HepG2 (cell line): Measurements from ENCODE around the gene SSPN. TPM values are rescaled to one million over a fixed set of nuclear protein-coding genes. Genes with fewer than 3 reads are reported as not detected.
A peak's percentile ranks its signal among the peaks of the same experiment; 100 is the strongest.

ENCODE experiments used
- EP300 ChIP-seq, 3 experiments: sonication (generic) in 1 of 3; formaldehyde crosslinking in 1 of 3; IDR thresholded peaks; 2 replicates each; pipeline versions ENCODE4 v1.5.1 to v1.6.1; 2011 to 2020; ENCODE audit warnings: low read depth in 2 of 3, low read length in 2 of 3, borderline replicate concordance in 1 of 3, improper control_type of control experiment in 1 of 3, mild to moderate bottlenecking in 1 of 3, missing genetic modification reagents in 1 of 3, moderate library complexity in 1 of 3
- FOXM1 ChIP-seq: sonication (generic); formaldehyde crosslinking; IDR thresholded peaks from 2 replicates; pipeline ENCODE4 v1.5.0; 2020; ENCODE audit warnings: missing genetic modification reagents
- FOXP1 ChIP-seq, 2 experiments: fragments of 450-650 bp in 1 of 2; IDR thresholded peaks; 2 replicates each; pipeline ENCODE4 v1.6.1; 2017 to 2018; ENCODE audit warnings: antibody characterized with exemption in 1 of 2
- GTF3A ChIP-seq: sonication (generic); formaldehyde crosslinking; conservative IDR thresholded peaks from 2 replicates; pipeline ENCODE4 v1.4.0; 2020; ENCODE audit warnings: mild to moderate bottlenecking, missing genetic modification reagents
- HNRNPUL1 ChIP-seq: fragments of 200-400 bp; formaldehyde crosslinking; IDR thresholded peaks from 2 replicates; pipeline ENCODE4 v1.6.1; 2017; ENCODE audit warnings: low read depth, mild to moderate bottlenecking, low read length, moderate library complexity
- KLF16 ChIP-seq, 2 experiments: sonication (generic) in 1 of 2; formaldehyde crosslinking in 1 of 2; IDR thresholded peaks; 2 replicates each; pipeline versions ENCODE4 v1.6.1 to v1.8.0; 2016 to 2023; ENCODE audit warnings: missing genetic modification reagents in 2 of 2, missing compliant biosample characterization in 1 of 2
- MATR3 ChIP-seq: sonication (generic); formaldehyde crosslinking; IDR thresholded peaks from 2 replicates; pipeline ENCODE4 v1.4.0; 2020; ENCODE audit warnings: missing genetic modification reagents
- NRL ChIP-seq: sonication (generic); formaldehyde crosslinking; IDR thresholded peaks from 2 replicates; pipeline ENCODE4 v1.5.0; 2020; ENCODE audit warnings: missing genetic modification reagents, mild to moderate bottlenecking, moderate library complexity, borderline replicate concordance
- SAP130 ChIP-seq: IDR thresholded peaks from 2 replicates; pipeline ENCODE4 v1.6.1; 2016; ENCODE audit warnings: low read depth
- SOX6 ChIP-seq, 2 experiments: fragments of 450-650 bp in 1 of 2; sonication (generic) in 1 of 2; formaldehyde crosslinking in 1 of 2; IDR thresholded peaks; 2 replicates each; pipeline versions ENCODE4 v1.4.0 to v1.6.1; 2017 to 2020; ENCODE audit warnings: antibody characterized with exemption in 1 of 2, mild to moderate bottlenecking in 1 of 2, missing genetic modification reagents in 1 of 2
- TBX2 ChIP-seq: sonication (generic); formaldehyde crosslinking; IDR thresholded peaks from 2 replicates; pipeline ENCODE4 v1.5.0; 2020; ENCODE audit warnings: missing genetic modification reagents, mild to moderate bottlenecking, borderline replicate concordance
- TMF1 ChIP-seq: sonication (generic); formaldehyde crosslinking; IDR thresholded peaks from 2 replicates; pipeline ENCODE4 v1.8.1; 2022; ENCODE audit warnings: low read depth, missing genetic modification reagents
- ZFP1 ChIP-seq: IDR thresholded peaks from 2 replicates; pipeline ENCODE4 v1.6.1; 2016
- ZNF205 ChIP-seq: IDR thresholded peaks from 2 replicates; pipeline ENCODE4 v1.6.1; 2018; ENCODE audit warnings: missing biosample characterization, missing genetic modification reagents
- ZNF331 ChIP-seq: sonication (generic); formaldehyde crosslinking; IDR thresholded peaks from 2 replicates; pipeline ENCODE4 v1.4.0; 2020; ENCODE audit warnings: missing genetic modification reagents
- ZNF724P ChIP-seq: sonication (generic); formaldehyde crosslinking; IDR thresholded peaks from 2 replicates; pipeline ENCODE4 v1.8.0; 2022; ENCODE audit warnings: missing genetic modification reagents, borderline replicate concordance
- polyA plus RNA-seq, 8 experiments: library from polyadenylated mRNA; depleted of rRNA in 3 of 8; stranded (reverse) in 7 of 8; unstranded in 1 of 8; fragments of >200 nt; fragmentation: Illumina TruSeq in 4 of 8; extraction: Trizol in 4 of 8; gene quantifications; 2 replicates each; pipeline versions ENCODE4 v1.2.1 to v1.2.3, GENCODE V29; 2011 to 2016; ENCODE audit warnings: low read depth in 4 of 8, missing spikeins in 1 of 8, mixed read lengths in 1 of 8; ENCODE audit not compliant: insufficient read depth in 1 of 8
- total RNA-seq, 5 experiments: library from RNA; depleted of rRNA; stranded (reverse); fragments of >200 nt; fragmentation: Illumina TruSeq; extraction: Trizol; gene quantifications; 2 replicates each; pipeline ENCODE4 v1.2.3, GENCODE V29; 2016; ENCODE audit warnings: low read depth in 1 of 5
- TF ChIP-seq, protein P1 (sequence below): sonication (generic); formaldehyde crosslinking; IDR thresholded peaks from 2 replicates; pipeline ENCODE4 v1.4.0; 2020; ENCODE audit warnings: low read depth, mild to moderate bottlenecking, missing genetic modification reagents
- TF ChIP-seq, protein P2 (sequence below): sonication (generic); formaldehyde crosslinking; IDR thresholded peaks from 2 replicates; pipeline ENCODE4 v1.8.0; 2022; ENCODE audit warnings: mild to moderate bottlenecking, missing genetic modification reagents
- TF ChIP-seq, protein P3 (sequence below): sonication (generic); formaldehyde crosslinking; IDR thresholded peaks from 2 replicates; pipeline ENCODE4 v1.4.0; 2020; ENCODE audit warnings: missing genetic modification reagents
- TF ChIP-seq, protein P4 (sequence below): IDR thresholded peaks from 2 replicates; pipeline ENCODE4 v1.6.1; 2018; ENCODE audit warnings: missing genetic modification reagents, mild to moderate bottlenecking, missing compliant biosample characterization

Gene SSPN
- total and polyA plus RNA-seq, 2 of the 13 experiments (the other 11 are each of a cell fraction or from before 2014, with no cell fraction given) = not detected

DNA sequence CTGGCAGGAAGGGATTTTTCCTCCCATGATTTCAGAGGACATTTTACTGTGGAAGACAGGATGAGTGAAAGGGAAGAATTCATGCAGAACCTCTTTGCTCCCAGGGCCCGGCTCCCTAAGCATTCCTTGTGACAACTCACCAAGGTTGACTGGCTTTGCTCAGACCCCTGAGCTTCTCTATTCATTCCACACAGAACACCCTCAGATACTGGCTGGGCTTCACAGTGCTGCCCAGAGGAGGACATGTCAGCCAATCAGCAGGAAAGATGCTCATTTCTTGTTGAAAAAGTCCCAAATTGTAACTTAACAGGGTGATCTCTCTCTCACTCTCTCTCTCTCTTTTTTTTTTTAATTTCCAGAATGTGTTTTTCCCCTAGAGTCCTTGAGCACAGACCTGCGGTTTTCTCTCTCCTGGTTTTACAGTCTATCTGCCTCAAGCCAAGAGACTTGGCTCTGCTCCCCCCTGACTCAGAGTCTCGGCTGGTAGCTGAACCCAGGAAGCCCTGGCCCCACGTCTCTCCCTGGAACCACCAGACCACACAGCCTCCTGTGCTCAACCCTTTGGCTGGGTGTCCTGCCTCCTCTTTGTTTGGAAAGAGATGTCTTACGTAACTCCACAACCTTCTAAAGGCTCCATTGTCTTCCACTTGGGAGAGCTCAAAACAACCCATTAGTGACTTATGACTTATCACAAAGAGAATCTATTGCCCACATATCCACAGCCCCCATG is 43.9 kb downstream of the SSPN start (continued):
- TF ChIP-seq TBX2 (CRISPR knock-in tag) (peak; percentile 46; the same call in 1 of the 2 replicates), ZNF205 (CRISPR knock-in tag) (0 out of 2 replicates have a peak, but pooled peaks have one; percentile 36), SOX6 (IDR thresholded peaks at IDR 0.05) (no peak), SOX6 (CRISPR knock-in tag; IDR thresholded peaks at IDR 0.05) (peak; percentile 94), SAP130 (CRISPR knock-in tag) (0 out of 2 replicates have a peak, but pooled peaks have one; percentile 16), HNRNPUL1 (no peak), EP300 (IDR thresholded peaks at IDR 0.05; ENCODE audit: low read depth in 2 of 2, low read length in 2 of 2) (peak in 1 of 2 experiments; percentile 48; a peak in 1 of 4 replicates), EP300 (CRISPR knock-in tag; IDR thresholded peaks at IDR 0.05; ENCODE audit: borderline replicate concordance) (no peak), NRL (CRISPR knock-in tag) (no peak), ZFP1 (CRISPR knock-in tag) (no peak), KLF16 (CRISPR knock-in tag; IDR thresholded peaks at IDR 0.05) (peak in 1 of 2 experiments; percentile 43; a peak in 1 of 4 replicates), FOXM1 (CRISPR knock-in tag) (no peak), FOXP1 (IDR thresholded peaks at IDR 0.05) (no peak), FOXP1 (CRISPR knock-in tag; IDR thresholded peaks at IDR 0.05) (peak; percentile 42; the same call in 1 of the 2 replicates), MATR3 (no peak), TMF1 (CRISPR knock-in tag) (no peak), ZNF331 (CRISPR knock-in tag) (0 out of 2 replicates have a peak, but pooled peaks have one; percentile 45), GTF3A (CRISPR knock-in tag) (no peak), ZNF724P (CRISPR knock-in tag) (no peak)
- TF ChIP-seq, protein P1, sequence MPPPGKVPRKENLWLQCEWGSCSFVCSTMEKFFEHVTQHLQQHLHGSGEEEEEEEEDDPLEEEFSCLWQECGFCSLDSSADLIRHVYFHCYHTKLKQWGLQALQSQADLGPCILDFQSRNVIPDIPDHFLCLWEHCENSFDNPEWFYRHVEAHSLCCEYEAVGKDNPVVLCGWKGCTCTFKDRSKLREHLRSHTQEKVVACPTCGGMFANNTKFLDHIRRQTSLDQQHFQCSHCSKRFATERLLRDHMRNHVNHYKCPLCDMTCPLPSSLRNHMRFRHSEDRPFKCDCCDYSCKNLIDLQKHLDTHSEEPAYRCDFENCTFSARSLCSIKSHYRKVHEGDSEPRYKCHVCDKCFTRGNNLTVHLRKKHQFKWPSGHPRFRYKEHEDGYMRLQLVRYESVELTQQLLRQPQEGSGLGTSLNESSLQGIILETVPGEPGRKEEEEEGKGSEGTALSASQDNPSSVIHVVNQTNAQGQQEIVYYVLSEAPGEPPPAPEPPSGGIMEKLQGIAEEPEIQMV (CRISPR knock-in tag) = no peak
- TF ChIP-seq, protein P2, sequence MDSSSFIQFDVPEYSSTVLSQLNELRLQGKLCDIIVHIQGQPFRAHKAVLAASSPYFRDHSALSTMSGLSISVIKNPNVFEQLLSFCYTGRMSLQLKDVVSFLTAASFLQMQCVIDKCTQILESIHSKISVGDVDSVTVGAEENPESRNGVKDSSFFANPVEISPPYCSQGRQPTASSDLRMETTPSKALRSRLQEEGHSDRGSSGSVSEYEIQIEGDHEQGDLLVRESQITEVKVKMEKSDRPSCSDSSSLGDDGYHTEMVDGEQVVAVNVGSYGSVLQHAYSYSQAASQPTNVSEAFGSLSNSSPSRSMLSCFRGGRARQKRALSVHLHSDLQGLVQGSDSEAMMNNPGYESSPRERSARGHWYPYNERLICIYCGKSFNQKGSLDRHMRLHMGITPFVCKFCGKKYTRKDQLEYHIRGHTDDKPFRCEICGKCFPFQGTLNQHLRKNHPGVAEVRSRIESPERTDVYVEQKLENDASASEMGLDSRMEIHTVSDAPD (CRISPR knock-in tag) = 0 out of 2 replicates have a peak, but pooled peaks have one; percentile 30
- TF ChIP-seq, protein P3, sequence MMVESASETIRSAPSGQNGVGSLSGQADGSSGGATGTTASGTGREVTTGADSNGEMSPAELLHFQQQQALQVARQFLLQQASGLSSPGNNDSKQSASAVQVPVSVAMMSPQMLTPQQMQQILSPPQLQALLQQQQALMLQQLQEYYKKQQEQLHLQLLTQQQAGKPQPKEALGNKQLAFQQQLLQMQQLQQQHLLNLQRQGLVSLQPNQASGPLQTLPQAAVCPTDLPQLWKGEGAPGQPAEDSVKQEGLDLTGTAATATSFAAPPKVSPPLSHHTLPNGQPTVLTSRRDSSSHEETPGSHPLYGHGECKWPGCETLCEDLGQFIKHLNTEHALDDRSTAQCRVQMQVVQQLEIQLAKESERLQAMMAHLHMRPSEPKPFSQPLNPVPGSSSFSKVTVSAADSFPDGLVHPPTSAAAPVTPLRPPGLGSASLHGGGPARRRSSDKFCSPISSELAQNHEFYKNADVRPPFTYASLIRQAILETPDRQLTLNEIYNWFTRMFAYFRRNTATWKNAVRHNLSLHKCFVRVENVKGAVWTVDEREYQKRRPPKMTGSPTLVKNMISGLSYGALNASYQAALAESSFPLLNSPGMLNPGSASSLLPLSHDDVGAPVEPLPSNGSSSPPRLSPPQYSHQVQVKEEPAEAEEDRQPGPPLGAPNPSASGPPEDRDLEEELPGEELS = peak; percentile 38; the same call in 1 of the 2 replicates
- TF ChIP-seq, protein P4, sequence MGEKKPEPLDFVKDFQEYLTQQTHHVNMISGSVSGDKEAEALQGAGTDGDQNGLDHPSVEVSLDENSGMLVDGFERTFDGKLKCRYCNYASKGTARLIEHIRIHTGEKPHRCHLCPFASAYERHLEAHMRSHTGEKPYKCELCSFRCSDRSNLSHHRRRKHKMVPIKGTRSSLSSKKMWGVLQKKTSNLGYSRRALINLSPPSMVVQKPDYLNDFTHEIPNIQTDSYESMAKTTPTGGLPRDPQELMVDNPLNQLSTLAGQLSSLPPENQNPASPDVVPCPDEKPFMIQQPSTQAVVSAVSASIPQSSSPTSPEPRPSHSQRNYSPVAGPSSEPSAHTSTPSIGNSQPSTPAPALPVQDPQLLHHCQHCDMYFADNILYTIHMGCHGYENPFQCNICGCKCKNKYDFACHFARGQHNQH (CRISPR knock-in tag) = no peak
